ENCODE data around the gene PAX8. TPM values are rescaled to one million over a fixed set of nuclear protein-coding genes. Genes with fewer than 3 reads are reported as not detected.
"Not testable (repeated sequence)": the region's sequence is repeated elsewhere in the genome, so short reads cannot be mapped to it uniquely, and the experiment has no call there.

PAX8 gene
- total RNA-seq, 6 experiments from 2014 or later = 0.33 to 6.7 (median 5.1) TPM

- peaks cover 8% of the 10 kb centered on the region; the same call in 1 of the 2 replicates for H3K36me3 Mint-ChIP-seq (ENCODE audit: low read depth)
- no peak overlapping the region; the same call in 1 of the 2 replicates for H3K27ac Mint-ChIP-seq
- H3K4me3 Mint-ChIP-seq = peak overlapping the region; percentile 83; the same call in 1 of the 2 replicates
- H3K27me3 Mint-ChIP-seq (ENCODE audit: insufficient read depth) = no peaks in the 10 kb centered on the region; the same call in 1 of the 2 replicates
- TF ChIP-seq, protein P1, sequence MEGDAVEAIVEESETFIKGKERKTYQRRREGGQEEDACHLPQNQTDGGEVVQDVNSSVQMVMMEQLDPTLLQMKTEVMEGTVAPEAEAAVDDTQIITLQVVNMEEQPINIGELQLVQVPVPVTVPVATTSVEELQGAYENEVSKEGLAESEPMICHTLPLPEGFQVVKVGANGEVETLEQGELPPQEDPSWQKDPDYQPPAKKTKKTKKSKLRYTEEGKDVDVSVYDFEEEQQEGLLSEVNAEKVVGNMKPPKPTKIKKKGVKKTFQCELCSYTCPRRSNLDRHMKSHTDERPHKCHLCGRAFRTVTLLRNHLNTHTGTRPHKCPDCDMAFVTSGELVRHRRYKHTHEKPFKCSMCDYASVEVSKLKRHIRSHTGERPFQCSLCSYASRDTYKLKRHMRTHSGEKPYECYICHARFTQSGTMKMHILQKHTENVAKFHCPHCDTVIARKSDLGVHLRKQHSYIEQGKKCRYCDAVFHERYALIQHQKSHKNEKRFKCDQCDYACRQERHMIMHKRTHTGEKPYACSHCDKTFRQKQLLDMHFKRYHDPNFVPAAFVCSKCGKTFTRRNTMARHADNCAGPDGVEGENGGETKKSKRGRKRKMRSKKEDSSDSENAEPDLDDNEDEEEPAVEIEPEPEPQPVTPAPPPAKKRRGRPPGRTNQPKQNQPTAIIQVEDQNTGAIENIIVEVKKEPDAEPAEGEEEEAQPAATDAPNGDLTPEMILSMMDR (IDR thresholded peaks at IDR 0.05) = no peak
- DNase-seq = no peak
- peaks cover 56% of the 10 kb centered on the region for H3K4me1 Mint-ChIP-seq (ENCODE audit: low read depth)
- H3K9me3 Mint-ChIP-seq = no peaks in the 10 kb centered on the region
Observed at GRCh38 chr2:113237604-113238160, 41.0 kb downstream of the PAX8 start.

DNA sequence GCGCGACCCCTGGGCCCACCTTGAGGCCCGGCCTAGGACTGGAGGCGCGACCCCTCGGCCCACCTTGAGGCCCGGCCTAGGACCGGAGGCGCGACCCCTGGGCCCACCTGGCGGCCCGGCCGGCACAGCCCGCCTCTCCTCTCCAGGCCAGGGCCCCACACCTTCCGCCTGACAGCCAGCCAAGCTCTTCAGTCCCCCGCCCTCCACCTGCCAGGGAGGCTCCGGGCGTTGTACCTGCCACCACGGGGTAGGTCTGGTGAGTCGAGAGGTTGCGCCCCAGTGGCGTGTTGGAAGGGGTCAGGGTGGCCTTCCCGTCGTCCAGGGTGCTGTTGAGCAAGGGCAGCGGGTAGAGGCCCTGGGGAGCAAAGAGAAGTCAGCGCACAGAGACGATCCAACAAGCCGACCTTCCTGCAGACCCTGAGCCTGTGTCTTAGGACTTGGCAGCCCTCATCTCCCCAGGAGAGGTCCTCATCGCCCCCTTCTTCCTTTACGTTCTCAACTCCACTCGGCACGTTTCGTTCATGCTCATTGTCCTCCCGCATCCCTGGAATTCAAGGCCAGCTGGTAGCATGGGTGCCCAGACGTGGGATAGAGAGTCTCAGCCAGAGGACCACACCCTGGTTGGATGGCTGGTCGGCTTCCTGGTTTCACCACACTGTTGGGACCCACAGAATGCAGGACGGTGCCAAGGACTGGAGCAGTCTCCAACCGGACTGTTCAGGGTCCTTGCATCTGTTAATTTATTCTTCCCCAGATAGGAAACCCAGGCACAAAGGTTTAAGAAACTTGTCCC is 42.2 kb downstream of the PAX8 start:
- Mint-ChIP-seq H3K36me3 (ENCODE audit: low read depth) (peaks cover 3% of the 10 kb centered on the region; the same call in 1 of the 2 replicates), H3K4me3 (peak overlapping the region; percentile 83), H3K4me1 (ENCODE audit: low read depth) (peaks cover 45% of the 10 kb centered on the region), H3K9me3 (no peaks in the 10 kb centered on the region), H3K27me3 (ENCODE audit: insufficient read depth) (no peaks in the 10 kb centered on the region), H3K27ac (peak overlapping the region; percentile 52; the same call in 1 of the 2 replicates)
- TF ChIP-seq, protein P1 (IDR thresholded peaks at IDR 0.05) = no peak
- DNase-seq = no peak

- not testable (repeated sequence) for H3K9me3 Mint-ChIP-seq; H3K36me3 Mint-ChIP-seq (ENCODE audit: low read depth); DNase-seq; H3K27me3 Mint-ChIP-seq (ENCODE audit: insufficient read depth)
- H3K27ac Mint-ChIP-seq = peak overlapping the region; percentile 84; the same call in 1 of the 2 replicates
- H3K4me1 Mint-ChIP-seq (ENCODE audit: low read depth) = peaks cover 35% of the 10 kb centered on the region
- peak overlapping the region; percentile 89 for H3K4me3 Mint-ChIP-seq
Observed at GRCh38 chr2:113235347-113236226, 43.1 kb downstream of the PAX8 start.

GRCh38 chr2:113234721-113235346 is 43.9 kb downstream of the PAX8 start:
- Mint-ChIP-seq H3K4me3 (peak overlapping the region; percentile 89), H3K9me3 (no peaks in the 10 kb centered on the region), H3K36me3 (ENCODE audit: low read depth) (peaks cover 3% of the 10 kb centered on the region; the same call in 1 of the 2 replicates), H3K27me3 (ENCODE audit: insufficient read depth) (peaks cover 2% of the 10 kb centered on the region; the same call in 1 of the 2 replicates), H3K4me1 (ENCODE audit: low read depth) (peaks cover 28% of the 10 kb centered on the region), H3K27ac (peak overlapping the region; percentile 84; the same call in 1 of the 2 replicates)
- no peak for DNase-seq
- TF ChIP-seq, protein P1 (IDR thresholded peaks at IDR 0.05) = no peak

GRCh38 chr2:113233593-113234550 is 44.8 kb downstream of the PAX8 start:
- peaks cover 2% of the 10 kb centered on the region for H3K27me3 Mint-ChIP-seq (ENCODE audit: insufficient read depth)
- no peak overlapping the region for H3K27ac Mint-ChIP-seq
- H3K36me3 Mint-ChIP-seq (ENCODE audit: low read depth) = peaks cover 3% of the 10 kb centered on the region; the same call in 1 of the 2 replicates
- TF ChIP-seq, protein P1 (IDR thresholded peaks at IDR 0.05) = peak; percentile 46
- H3K4me1 Mint-ChIP-seq (ENCODE audit: low read depth) = peaks cover 18% of the 10 kb centered on the region
- H3K9me3 Mint-ChIP-seq = no peaks in the 10 kb centered on the region
- H3K4me3 Mint-ChIP-seq = no peak overlapping the region
- no peak for DNase-seq

All from HFFc6 (cell line).